ENCODE measurements around the gene SAP130.
"Not testable (repeated sequence)": the region's sequence is repeated elsewhere in the genome, so short reads cannot be mapped to it uniquely, and the experiment has no call there.

Gene SAP130

DNA sequence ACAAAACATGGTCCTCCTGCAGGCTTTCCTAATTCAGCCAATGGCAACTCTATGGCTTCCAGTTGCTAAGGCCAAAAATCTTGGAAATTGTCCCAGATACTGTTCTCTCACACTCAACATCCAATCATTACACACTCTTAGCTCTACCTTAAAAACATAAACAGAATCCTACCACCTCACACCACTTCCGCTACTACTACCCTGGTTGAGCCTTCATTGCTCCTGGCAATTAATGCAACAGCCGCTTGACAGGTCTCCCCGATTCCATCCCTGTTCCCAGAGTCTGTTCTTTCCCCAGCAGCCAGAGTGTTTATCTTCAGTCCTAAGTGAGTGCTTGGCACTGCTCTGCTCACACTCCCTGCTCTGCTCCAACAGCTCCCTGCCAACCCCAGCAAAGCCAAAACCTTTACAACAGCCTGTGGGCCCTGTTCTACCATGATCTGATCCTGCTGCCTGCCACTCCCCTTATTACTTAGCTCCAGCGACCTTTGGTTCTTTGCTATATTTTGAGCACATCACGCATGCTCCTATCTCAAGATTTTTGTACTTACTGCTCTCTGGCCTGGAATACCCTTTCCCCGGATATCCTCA is 74.6 kb downstream of the SAP130 start:
- no peak for DNase-seq (ENCODE audit: low read depth in 2 of 2)

- no peak for DNase-seq (ENCODE audit: low read depth in 2 of 2)
These were observed 76.8 kb downstream of the SAP130 start for GRCh38 chr2:127951026-127951425.

- DNase-seq (ENCODE audit: low read depth in 2 of 2), result no peak
These were observed 77.6 kb downstream of the SAP130 start for GRCh38 chr2:127950264-127950663.

DNA sequence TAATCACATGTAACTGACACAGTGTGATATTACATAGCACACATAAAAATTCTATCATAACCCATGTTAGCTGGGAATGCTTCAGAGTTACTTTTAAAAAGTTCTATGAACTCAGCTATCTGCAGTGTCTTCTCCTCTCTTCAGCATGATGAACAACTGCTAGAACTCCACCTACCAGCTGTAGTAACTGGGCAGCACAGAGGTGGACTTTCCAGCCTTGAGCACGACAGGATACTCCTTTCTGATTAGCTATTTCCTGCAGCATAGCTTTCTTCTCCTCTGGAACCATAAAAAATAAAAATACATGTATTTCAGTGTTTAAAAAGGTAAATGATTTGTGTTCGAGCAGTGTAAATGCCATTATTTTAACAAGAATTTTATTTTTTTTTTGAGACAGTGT is 82.6 kb downstream of the SAP130 start:
- no peak for DNase-seq (ENCODE audit: low read depth in 2 of 2)

DNA sequence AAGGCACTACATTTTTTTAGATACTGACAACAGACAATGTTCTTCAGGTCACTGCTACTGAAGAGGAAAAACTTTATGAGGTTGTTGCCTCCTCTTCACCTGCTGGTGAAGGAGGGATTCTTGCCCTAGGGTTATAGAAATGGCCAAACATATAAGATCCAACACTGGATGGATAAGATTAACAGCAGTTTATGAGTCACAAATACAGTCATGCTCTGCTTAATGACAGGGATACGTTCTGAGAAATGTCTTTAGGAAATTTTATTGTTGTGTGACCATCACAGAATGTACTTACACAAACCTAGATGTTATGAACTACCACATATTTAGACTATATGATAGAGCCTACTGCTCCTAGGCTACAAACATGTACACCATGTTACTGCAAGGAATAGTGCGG is 84.7 kb downstream of the SAP130 start:
- no peak for DNase-seq (ENCODE audit: low read depth in 2 of 2)

DNA sequence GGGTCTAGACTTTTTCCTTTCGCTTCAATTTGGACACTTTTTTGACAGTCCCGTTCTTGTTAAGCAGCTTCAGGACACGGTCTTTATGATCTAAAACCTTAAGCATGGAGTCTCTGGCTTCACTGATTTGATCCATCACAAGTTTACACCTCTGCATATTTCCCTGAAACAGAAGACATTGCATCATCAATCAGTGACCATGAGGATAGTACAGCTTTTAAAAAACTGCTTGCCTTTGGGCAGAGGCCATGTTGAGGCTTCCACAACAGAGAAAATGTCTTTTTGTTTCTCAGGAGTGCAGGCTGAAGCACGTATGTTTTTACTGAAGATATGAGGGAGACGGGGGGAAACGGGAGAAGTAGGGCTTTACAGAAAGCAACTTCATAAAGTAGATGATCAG is 85.9 kb downstream of the SAP130 start:
- DNase-seq (ENCODE audit: low read depth in 2 of 2), result no peak

DNA sequence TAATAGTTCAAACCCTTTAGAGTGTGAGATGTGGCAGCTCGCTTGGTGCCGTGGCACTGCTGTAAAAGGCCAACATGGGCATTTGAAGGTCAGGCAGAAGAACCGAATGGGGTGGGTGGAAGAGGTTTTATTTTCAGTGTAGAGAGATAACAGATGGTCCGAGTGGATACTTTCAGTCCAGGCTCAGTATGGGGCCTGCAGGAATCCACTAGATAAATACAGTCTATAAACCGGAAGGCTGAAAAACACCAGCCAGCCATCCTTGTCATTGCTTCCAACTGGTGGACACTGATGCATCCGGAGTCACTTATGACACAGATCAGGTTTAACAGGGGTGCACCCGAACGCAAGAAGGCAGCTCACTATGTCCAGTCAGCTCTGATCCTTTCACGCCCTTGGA is 86.4 kb downstream of the SAP130 start:
- DNase-seq (ENCODE audit: low read depth in 2 of 2), result no peak

DNA sequence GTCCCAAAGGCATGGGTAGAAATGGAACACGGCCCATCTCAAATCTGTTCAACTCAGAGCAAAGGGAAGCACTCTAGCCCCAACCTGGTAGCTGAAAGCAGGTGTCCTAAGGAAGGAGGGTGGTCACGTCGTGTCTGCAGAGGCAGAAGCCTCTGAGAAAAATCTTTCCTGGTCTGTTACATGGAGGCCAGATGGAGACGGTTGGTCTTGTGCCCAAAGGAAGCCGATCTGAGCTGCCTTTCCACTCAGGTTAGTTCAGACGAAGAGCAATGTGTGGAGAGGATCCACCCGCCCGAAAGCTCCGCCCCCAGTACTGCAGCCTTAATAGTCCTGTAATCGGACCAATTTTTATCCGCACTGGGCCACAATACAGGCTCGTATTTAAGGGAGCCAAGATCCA is 87.2 kb downstream of the SAP130 start:
- no peak for DNase-seq (ENCODE audit: low read depth in 2 of 2)

GRCh38 chr2:127935337-127935736 is 92.5 kb downstream of the SAP130 start:
- no peak for DNase-seq (ENCODE audit: low read depth in 2 of 2)

GRCh38 chr2:127932199-127932876 is 95.5 kb downstream of the SAP130 start:
- DNase-seq (ENCODE audit: low read depth in 2 of 2), result peak; percentile 55 to 59

GRCh38 chr2:127929449-127929848 is 98.4 kb downstream of the SAP130 start:
- no peak for DNase-seq (ENCODE audit: low read depth in 2 of 2)

- DNase-seq (ENCODE audit: low read depth in 2 of 2), result no peak
These were observed 100.5 kb downstream of the SAP130 start for GRCh38 chr2:127927384-127927783.

DNA sequence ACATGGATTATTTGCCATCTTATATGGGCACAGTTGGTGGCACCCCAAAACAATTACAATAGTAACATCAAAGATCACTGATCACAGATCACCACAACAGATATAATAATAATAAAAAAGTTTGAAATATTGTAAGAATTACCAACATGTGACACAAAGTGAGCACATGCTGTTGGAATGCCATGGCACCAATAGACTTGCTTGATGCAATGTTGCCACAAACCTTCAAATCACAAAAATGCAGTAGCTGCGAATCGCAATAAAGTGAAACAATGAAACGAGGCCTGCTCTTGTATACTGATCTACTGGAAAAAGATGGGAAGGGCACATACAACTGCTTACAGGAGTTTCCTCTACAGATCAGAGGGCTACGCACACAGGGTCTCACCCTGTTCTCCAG is 109.9 kb downstream of the SAP130 start:
- DNase-seq (ENCODE audit: low read depth in 2 of 2), result no peak

DNA sequence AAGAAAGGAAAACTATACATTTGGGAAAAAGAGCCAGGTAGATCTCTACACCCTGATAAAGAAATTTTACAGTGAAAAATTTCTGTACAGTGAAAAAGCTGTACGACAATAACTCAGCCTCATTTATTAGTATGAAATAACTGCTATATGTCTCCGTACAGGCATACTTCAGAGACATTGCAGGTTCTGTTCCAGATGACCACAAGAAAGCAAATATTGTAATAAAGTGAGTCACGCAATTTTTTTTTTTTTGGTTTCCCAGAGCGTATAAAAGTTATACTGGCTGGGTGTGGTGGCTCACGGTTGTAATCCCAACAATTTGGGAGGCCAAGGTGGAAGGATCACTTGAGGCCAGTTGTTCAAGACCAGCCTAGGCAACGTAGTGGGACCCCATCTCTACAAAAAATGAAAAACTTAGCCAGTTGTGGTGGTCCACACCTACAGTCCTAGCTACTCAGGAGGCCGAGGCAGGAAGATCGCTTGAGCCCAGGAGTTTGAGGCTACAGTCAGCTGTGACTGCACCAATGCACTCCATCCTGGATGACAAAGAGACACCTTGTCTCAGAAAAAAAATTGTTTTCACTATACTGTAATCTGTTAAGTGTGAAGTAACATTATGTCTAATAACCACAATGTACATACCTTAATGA is 113.9 kb downstream of the SAP130 start:
- no peak for DNase-seq (ENCODE audit: low read depth in 2 of 2)

- no peak for DNase-seq (ENCODE audit: low read depth in 2 of 2)
These were observed 116.1 kb downstream of the SAP130 start for GRCh38 chr2:127911737-127912136.

DNA sequence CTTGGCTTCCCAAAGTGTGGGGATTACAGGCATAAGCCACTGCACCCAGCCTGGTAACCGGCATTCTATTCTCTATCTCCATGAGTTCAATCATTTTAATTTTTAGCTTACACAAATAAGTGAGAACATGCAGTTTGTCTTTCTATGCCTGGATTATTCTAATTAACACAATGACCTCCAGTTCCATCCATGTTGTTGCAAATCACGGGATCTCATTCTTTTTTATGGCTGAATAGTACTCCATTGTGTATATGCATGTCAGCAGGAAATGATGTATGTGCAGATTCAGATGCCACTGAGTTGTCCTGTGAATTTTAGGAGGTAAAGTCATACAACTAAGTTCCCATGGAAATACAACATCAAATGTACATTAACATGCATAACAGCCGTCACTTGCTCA is 117.4 kb downstream of the SAP130 start:
- no peak for DNase-seq (ENCODE audit: low read depth in 2 of 2)

DNA sequence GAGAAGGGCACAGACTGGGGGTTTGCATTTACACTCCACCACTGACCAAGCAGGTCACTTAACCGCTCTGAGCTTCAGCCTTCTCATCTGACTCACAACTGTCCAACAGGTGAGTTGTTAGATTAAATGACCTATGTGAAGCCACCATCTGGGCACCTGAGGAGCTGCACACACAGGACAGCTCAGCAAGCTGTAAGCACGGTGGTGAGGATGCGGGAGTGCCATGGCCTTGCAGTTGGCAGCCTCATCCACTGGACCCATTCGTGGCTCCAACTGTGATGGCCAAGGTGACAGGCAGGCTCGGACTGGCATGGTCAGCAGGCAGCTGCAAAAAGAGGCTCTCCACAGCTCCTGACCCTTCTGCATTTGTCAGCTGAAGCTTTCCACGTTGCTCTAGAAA is 118.8 kb downstream of the SAP130 start:
- DNase-seq (ENCODE audit: low read depth in 2 of 2), result no peak

- not testable (repeated sequence) for DNase-seq (ENCODE audit: low read depth in 2 of 2)
These were observed 120.0 kb downstream of the SAP130 start for GRCh38 chr2:127907733-127908400.

- DNase-seq (ENCODE audit: low read depth in 2 of 2), result no peak
These were observed 121.5 kb downstream of the SAP130 start for GRCh38 chr2:127906206-127906926.

- no peak for DNase-seq (ENCODE audit: low read depth in 2 of 2)
These were observed 126.4 kb downstream of the SAP130 start for GRCh38 chr2:127901339-127902056.

DNA sequence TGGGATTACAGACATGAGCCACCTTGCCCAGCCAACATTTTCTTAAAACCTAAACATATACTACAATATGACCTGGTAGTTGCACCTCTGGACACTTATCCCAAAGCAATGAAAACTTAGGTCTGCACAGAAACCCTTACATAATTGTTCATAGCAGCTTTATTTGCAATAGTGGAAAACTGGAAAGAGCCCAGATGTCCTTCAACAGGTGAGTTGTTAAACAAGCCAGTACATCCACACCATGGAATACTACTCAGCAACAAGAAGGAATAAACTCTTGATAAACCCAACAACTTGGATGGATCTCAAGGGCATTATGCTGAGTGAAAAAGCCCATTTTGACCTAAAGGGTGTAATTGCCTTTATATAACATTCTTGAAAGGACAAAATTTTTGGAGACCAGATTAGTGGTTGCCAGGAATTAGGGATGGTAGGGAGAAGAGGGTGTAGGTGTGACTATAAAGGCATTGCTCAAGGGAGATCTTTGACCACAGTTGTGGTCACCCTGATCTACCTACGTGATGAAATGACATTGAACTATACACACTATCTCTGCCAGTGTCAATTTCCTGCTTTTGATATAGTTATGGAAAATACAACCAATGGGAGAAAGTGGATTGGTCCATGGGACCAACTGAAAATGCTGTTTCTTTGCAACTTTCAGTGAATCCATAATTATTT is 130.2 kb downstream of the SAP130 start:
- DNase-seq (ENCODE audit: low read depth in 2 of 2), result no peak

All from fibroblast of skin of left quadriceps (primary cell).